Testis (tissue), 3 donors: Measurements from ENCODE around the gene PRKCD. TPM values are rescaled to one million over a fixed set of nuclear protein-coding genes. Genes with fewer than 3 reads are reported as not detected.
"Not testable (repeated sequence)": the region's sequence is repeated elsewhere in the genome, so short reads cannot be mapped to it uniquely, and the experiment has no call there.

Source experiments
- DNase-seq: peaks from one replicate; pipeline ENCODE4 v3.0.0-alpha.2; 2019
- H3K27ac ChIP-seq, 2 donors: fragments of 200-600 bp; sonication (generic); one replicate each; pipeline ENCODE4 v1.5.1; 2019
- H3K27me3 ChIP-seq: fragments of 200-600 bp; sonication (generic); one replicate; pipeline ENCODE4 v1.5.1; 2019
- H3K36me3 ChIP-seq: fragments of 200-600 bp; sonication (generic); one replicate; pipeline ENCODE4 v1.5.1; 2017; ENCODE audit warnings: low read depth; ENCODE audit errors: missing control alignments
- H3K4me1 ChIP-seq: fragments of 200-600 bp; sonication (generic); one replicate; pipeline ENCODE4 v1.5.1; 2019
- H3K4me3 ChIP-seq, 2 donors: fragments of 200-600 bp; sonication (generic); one replicate each; pipeline ENCODE4 v1.5.1; 2017 to 2019
- H3K9me3 ChIP-seq: fragments of 200-600 bp; sonication (generic); one replicate; pipeline ENCODE4 v1.5.1; 2017
- CTCF ChIP-seq, 3 experiments: fragments of 450-650 bp in 2 of 3; fragments of 200-600 bp in 1 of 3; sonication (generic) in 1 of 3; IDR thresholded peaks; one replicate each; pipeline ENCODE4 v1.5.1; 2016 to 2019; ENCODE audit warnings: antibody characterized with exemption in 3 of 3, mild to moderate bottlenecking in 2 of 3, moderate library complexity in 1 of 3
- POLR2A ChIP-seq: fragments of 450-650 bp; IDR thresholded peaks from one replicate; pipeline ENCODE4 v1.6.1; 2017; ENCODE audit warnings: antibody characterized with exemption, mild to moderate bottlenecking, moderate library complexity
- WGBS, 2 donors: methylation state at CpG; one replicate each; pipeline ENCODE4 v1.1.5; 2018; 5-methylcytosine and 5-hydroxymethylcytosine counted together
- intact Hi-C: fragments of 100-400 bp; cut with DNase I; formaldehyde crosslinking; loops from one replicate; pipeline ENCODE4 v1.15.1; 2023; ENCODE audit warnings: low total_unique reads
- polyA plus RNA-seq: library from polyadenylated mRNA; stranded (reverse); fragments of 350-450 nt; fragmentation: Illumina TruSeq; extraction: RNeasy Lipid Tissue Mini Kit (QIAGEN cat#74804); gene quantifications from one replicate; pipeline ENCODE4 v1.2.3, GENCODE V29; 2014; ENCODE audit warnings: low read depth, low replicate concordance; ENCODE audit not compliant: insufficient read depth
- total RNA-seq, 2 donors: library from RNA; depleted of rRNA; stranded (reverse); fragments of >200 nt; gene quantifications; one replicate each; pipeline ENCODE4 v1.2.3, GENCODE V29; 2016

PRKCD gene
- total and polyA plus RNA-seq, 3 donors from 2014 or later, result 36.3 to 44.5 (median 42.3) TPM

DNA sequence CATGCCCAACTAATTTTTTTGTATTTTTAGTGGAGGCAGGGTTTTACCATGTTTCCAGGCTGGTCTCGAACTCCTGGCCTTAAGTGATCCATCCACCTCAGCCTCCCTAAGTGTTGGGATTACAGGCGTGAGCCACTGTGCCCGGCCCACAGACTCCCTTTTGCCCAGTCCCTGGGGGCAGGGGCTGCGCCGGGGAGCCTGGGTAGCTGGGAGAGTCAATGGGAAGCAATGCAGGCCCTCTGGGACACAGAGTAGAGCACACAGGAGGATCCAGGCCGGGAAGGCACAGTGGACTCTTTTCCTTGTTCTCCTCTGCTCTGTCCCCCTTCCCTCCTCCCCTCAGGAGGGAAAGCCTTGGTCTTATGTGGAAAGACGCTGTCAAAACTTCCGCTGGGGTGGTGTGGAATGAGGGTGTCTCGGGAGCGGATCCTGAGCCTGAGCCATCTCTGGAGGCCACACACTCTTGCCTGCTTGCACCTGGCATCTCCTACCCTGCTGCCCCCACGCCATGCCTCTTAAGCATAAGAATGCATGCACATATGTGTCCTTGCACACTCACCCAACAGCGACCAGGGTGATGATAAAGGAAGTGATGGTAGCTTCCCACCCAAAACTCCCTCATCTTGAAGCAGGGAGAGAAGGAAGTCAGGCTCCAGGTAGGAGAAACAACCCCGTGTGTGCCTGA is 11.9 kb upstream of the PRKCD start:
- no peak overlapping the region for H3K27ac ChIP-seq
- H3K27me3 ChIP-seq, result no peaks in the 10 kb centered on the region
- H3K9me3 ChIP-seq, result no peaks in the 10 kb centered on the region
- intact Hi-C loops, result no loop called here
- H3K4me3 ChIP-seq, result no peak overlapping the region
- DNase-seq, result no peak
- no peak for TF ChIP-seq POLR2A
- TF ChIP-seq CTCF (IDR thresholded peaks at IDR 0.05), result no peak
- WGBS, 2 donors, result 85 to 90% methylated on average over 13 of the region's 13 CpGs
- no peaks in the 10 kb centered on the region for H3K36me3 ChIP-seq
- no peaks in the 10 kb centered on the region for H3K4me1 ChIP-seq

- Histone ChIP-seq H3K27ac (no peak overlapping the region), H3K4me3 (no peak overlapping the region), H3K36me3 (no peaks in the 10 kb centered on the region), H3K27me3 (no peaks in the 10 kb centered on the region), H3K4me1 (no peaks in the 10 kb centered on the region), H3K9me3 (no peaks in the 10 kb centered on the region)
- 85 to 92% methylated on average over 3 to 4 of the region's 4 CpGs for WGBS, 2 donors
- TF ChIP-seq POLR2A (no peak), CTCF (IDR thresholded peaks at IDR 0.05) (no peak)
- intact Hi-C loops, result no loop called here
- no peak for DNase-seq
These were observed 11.3 kb upstream of the PRKCD start for GRCh38 chr3:53149699-53150098.

DNA sequence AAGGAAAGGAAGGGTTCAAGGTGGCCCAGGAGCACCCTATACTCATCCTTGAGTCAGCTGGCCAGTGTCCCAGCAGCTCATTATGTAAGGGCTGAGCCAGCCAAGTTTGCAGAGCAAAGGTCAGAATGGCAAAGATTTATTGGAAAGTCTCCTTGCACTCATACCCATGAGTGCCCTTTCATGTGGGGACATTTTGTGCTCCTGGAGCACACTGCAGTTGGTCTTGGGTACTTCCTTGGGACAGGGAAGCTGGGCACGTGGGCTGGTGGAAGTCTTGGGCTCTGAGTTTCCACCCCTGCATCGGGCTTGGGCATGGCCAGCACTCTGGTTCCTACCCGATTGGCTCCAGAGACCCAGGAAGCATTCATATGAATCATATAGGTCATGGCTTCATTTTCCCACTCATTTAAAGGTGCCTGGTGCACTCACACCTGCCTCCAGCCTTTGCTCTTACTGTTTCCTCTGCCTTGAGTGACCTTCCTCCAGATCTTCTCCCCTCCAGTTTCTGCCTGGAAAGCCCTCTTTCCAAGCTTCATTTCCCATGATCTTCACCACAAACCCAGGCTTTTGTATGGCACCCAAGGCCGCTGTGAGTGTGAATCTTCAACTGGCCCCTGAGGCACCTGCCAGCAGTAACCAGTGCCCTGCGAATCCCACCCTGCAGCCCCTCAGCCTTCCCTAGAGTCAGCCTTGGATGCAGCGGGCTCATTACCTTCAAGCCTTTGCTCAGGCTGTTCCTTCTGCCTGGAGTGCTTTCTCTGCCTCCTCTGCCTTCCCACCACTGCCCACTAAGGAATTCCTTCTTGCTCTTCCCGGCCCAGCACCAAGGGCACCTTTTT is 10.5 kb upstream of the PRKCD start:
- H3K9me3 ChIP-seq, result no peaks in the 10 kb centered on the region
- no peaks in the 10 kb centered on the region for H3K36me3 ChIP-seq
- no peak for DNase-seq
- intact Hi-C loops, result no loop called here
- WGBS, 2 donors, result 88 to 92% methylated on average over 7 of the region's 7 CpGs
- H3K27ac ChIP-seq, result no peak overlapping the region
- no peaks in the 10 kb centered on the region for H3K4me1 ChIP-seq
- H3K27me3 ChIP-seq, result no peaks in the 10 kb centered on the region
- H3K4me3 ChIP-seq, result no peak overlapping the region
- TF ChIP-seq POLR2A (no peak), CTCF (IDR thresholded peaks at IDR 0.05) (no peak)

GRCh38 chr3:53151086-53151438 is 9.9 kb upstream of the PRKCD start:
- H3K36me3 ChIP-seq, H3K4me3 ChIP-seq, H3K27me3 ChIP-seq, intact Hi-C loops, H3K27ac ChIP-seq, H3K9me3 ChIP-seq, H3K4me1 ChIP-seq, DNase-seq: not testable (repeated sequence)
- WGBS, 2 donors, result 93 to 96% methylated on average over 9 of the region's 9 CpGs

GRCh38 chr3:53151465-53151864 is 9.5 kb upstream of the PRKCD start:
- DNase-seq, result no peak
- WGBS, 2 donors, result 79 to 91% methylated on average over 3 to 5 of the region's 5 CpGs
- TF ChIP-seq CTCF (IDR thresholded peaks at IDR 0.05) (no peak), POLR2A (no peak)
- Histone ChIP-seq H3K36me3 (no peaks in the 10 kb centered on the region), H3K27ac (no peak overlapping the region), H3K4me3 (no peak overlapping the region), H3K27me3 (no peaks in the 10 kb centered on the region), H3K9me3 (no peaks in the 10 kb centered on the region), H3K4me1 (no peaks in the 10 kb centered on the region)
- intact Hi-C loops, result no loop called here
